MM.1S (cell line): ENCODE data around the gene AMACR.
A peak's percentile ranks its signal among the peaks of the same experiment; 100 is the strongest.

Experiments
- DNase-seq: peaks from one replicate; pipeline ENCODE4 v3.0.0-alpha.2; 2015
- H2AFZ ChIP-seq: fragments of 300-600 bp; sonication (generic); 2 replicates; pipeline ENCODE4 v1.6.0; 2016; ENCODE audit warnings: antibody characterized with exemption, low read length
- H3F3A ChIP-seq: fragments of 300-600 bp; sonication (generic); 2 replicates; pipeline ENCODE4 v1.6.1; 2016; ENCODE audit warnings: mild to moderate bottlenecking, antibody characterized with exemption, low read length, moderate library complexity, mixed read lengths; ENCODE audit not compliant: insufficient read depth
- H3K27ac ChIP-seq: fragments of 300-600 bp; sonication (generic); 2 replicates; pipeline ENCODE4 v1.5.1; 2016; ENCODE audit warnings: mild to moderate bottlenecking, low read length
- H3K27me3 ChIP-seq: fragments of 300-600 bp; sonication (generic); replicated peaks from 2 replicates; pipeline ENCODE4 v1.6.0; 2016; ENCODE audit warnings: low read length; ENCODE audit not compliant: insufficient read depth
- H3K36me3 ChIP-seq: fragments of 300-600 bp; sonication (generic); replicated peaks from 2 replicates; pipeline ENCODE4 v1.6.1; 2016; ENCODE audit warnings: mild to moderate bottlenecking, low read length, mixed read lengths; ENCODE audit not compliant: insufficient read depth
- H3K4me1 ChIP-seq: fragments of 300-600 bp; sonication (generic); 2 replicates; pipeline ENCODE4 v1.6.1; 2016; ENCODE audit warnings: low read length, mixed read lengths
- H3K4me2 ChIP-seq: fragments of 300-600 bp; sonication (generic); 2 replicates; pipeline ENCODE4 v1.6.0; 2016; ENCODE audit warnings: low read depth, low read length
- H3K4me3 ChIP-seq: fragments of 300-600 bp; sonication (generic); 2 replicates; pipeline ENCODE4 v1.5.1; 2016; ENCODE audit warnings: low read length, mixed read lengths
- H3K79me2 ChIP-seq: fragments of 300-600 bp; sonication (generic); 2 replicates; pipeline ENCODE4 v1.6.1; 2016; ENCODE audit warnings: mixed run types, low read length, mixed read lengths
- H3K9ac ChIP-seq: fragments of 300-600 bp; sonication (generic); 2 replicates; pipeline ENCODE4 v1.6.1; 2016; ENCODE audit warnings: low read length, mixed read lengths
- H3K9me2 ChIP-seq: fragments of 300-600 bp; sonication (generic); replicated peaks from 2 replicates; pipeline ENCODE4 v1.6.1; 2016; ENCODE audit warnings: mild to moderate bottlenecking, low read length, mixed read lengths; ENCODE audit not compliant: insufficient read depth
- H3K9me3 ChIP-seq: fragments of 300-600 bp; sonication (generic); replicated peaks from 2 replicates; pipeline ENCODE4 v1.6.1; 2016; ENCODE audit warnings: mild to moderate bottlenecking, low read length, mixed read lengths; ENCODE audit not compliant: insufficient read depth
- H4K20me1 ChIP-seq: fragments of 300-600 bp; sonication (generic); 2 replicates; pipeline ENCODE4 v1.6.1; 2016; ENCODE audit warnings: mild to moderate bottlenecking, low read length, moderate library complexity, mixed read lengths; ENCODE audit not compliant: insufficient read depth
- EZH2 ChIP-seq: fragments of 300-600 bp; sonication (generic); optimal IDR thresholded peaks from 2 replicates; pipeline ENCODE3; 2017; ENCODE audit warnings: low read depth, mild to moderate bottlenecking, antibody characterized with exemption, low read length, mixed read lengths
- EZH2phosphoT487 ChIP-seq: fragments of 300-600 bp; sonication (generic); IDR thresholded peaks from 2 replicates; pipeline ENCODE4 v1.6.1; 2018; ENCODE audit warnings: antibody characterized with exemption, low read length
- TF ChIP-seq, protein P1 (sequence below): fragments of 300-600 bp; sonication (generic); IDR thresholded peaks from 2 replicates; pipeline ENCODE4 v1.5.1; 2016; ENCODE audit warnings: antibody characterized with exemption, low read length, mixed read lengths

AMACR gene

DNA sequence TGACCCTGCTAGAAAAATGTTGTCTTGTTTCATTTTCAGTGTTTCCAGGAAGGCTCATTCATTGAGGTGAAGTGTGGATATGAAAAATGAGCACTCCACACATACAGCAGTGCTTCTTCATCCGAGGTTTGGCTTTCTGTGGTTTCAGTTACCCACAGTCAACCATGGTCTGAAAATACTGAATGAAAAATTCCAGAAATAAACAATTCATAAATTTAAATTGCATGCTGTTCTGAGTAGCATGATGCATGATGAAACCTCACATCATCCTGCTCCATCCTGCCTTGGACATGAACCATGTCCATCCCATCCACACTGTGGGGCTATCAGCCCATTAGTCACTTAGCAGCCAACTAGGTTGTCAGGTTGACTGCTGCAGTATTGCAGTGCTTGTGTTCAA lies 13.0 kb downstream of the AMACR start:
- 0 out of 2 replicates have a peak, but pooled peaks cover 2% of the 10 kb centered on the region for H3K36me3 ChIP-seq
- DNase-seq = peak; percentile 48
- peaks cover 9% of the 10 kb centered on the region for H3F3A ChIP-seq
- peaks cover 18% of the 10 kb centered on the region for H3K4me1 ChIP-seq
- peak overlapping the region; percentile 22; the same call in 1 of the 2 replicates for H3K27ac ChIP-seq
- no peak overlapping the region for H3K9ac ChIP-seq
- H3K4me2 ChIP-seq = peak overlapping the region; percentile 28
- H3K4me3 ChIP-seq = no peak overlapping the region
- no peaks in the 10 kb centered on the region for H4K20me1 ChIP-seq
- no peaks in the 10 kb centered on the region for H3K27me3 ChIP-seq
- no peaks in the 10 kb centered on the region for H3K79me2 ChIP-seq
- H2AFZ ChIP-seq = 0 out of 2 replicates have a peak overlapping the region, but pooled peaks have one; percentile 25
- no peak for TF ChIP-seq EZH2
- TF ChIP-seq, protein P1, sequence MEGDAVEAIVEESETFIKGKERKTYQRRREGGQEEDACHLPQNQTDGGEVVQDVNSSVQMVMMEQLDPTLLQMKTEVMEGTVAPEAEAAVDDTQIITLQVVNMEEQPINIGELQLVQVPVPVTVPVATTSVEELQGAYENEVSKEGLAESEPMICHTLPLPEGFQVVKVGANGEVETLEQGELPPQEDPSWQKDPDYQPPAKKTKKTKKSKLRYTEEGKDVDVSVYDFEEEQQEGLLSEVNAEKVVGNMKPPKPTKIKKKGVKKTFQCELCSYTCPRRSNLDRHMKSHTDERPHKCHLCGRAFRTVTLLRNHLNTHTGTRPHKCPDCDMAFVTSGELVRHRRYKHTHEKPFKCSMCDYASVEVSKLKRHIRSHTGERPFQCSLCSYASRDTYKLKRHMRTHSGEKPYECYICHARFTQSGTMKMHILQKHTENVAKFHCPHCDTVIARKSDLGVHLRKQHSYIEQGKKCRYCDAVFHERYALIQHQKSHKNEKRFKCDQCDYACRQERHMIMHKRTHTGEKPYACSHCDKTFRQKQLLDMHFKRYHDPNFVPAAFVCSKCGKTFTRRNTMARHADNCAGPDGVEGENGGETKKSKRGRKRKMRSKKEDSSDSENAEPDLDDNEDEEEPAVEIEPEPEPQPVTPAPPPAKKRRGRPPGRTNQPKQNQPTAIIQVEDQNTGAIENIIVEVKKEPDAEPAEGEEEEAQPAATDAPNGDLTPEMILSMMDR = peak; percentile 23
- no peak for TF ChIP-seq EZH2phosphoT487
- no peaks in the 10 kb centered on the region for H3K9me2 ChIP-seq
- no peaks in the 10 kb centered on the region for H3K9me3 ChIP-seq

DNA sequence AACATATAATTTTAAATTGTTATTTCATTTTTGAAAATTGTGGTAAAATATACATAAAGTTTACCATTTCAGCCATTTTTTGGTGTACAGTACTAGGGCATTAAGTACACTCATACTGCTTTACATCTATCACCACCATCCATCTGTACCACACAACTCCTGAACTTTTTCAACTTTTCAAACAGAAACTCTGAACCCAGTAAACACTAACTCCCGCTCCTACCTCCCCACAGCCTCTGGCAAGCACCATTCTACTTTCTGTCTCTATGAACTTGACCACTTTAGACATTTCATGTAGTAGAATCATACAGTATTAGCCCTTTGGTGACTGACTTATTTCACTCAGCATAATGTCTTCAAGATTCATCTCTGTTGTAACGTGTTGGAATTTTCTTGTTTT lies 15.0 kb downstream of the AMACR start:
- H3K4me1 ChIP-seq = peaks cover 18% of the 10 kb centered on the region
- no peak overlapping the region for H2AFZ ChIP-seq
- no peak overlapping the region for H3K4me3 ChIP-seq
- H3K79me2 ChIP-seq = no peaks in the 10 kb centered on the region
- H3F3A ChIP-seq = peaks cover 9% of the 10 kb centered on the region
- no peaks in the 10 kb centered on the region for H4K20me1 ChIP-seq
- H3K9me3 ChIP-seq = no peaks in the 10 kb centered on the region
- 0 out of 2 replicates have a peak, but pooled peaks cover 2% of the 10 kb centered on the region for H3K36me3 ChIP-seq
- H3K9ac ChIP-seq = no peak overlapping the region
- no peak for DNase-seq
- H3K27ac ChIP-seq = no peak overlapping the region
- H3K27me3 ChIP-seq = no peaks in the 10 kb centered on the region
- H3K4me2 ChIP-seq = no peak overlapping the region
- TF ChIP-seq, protein P1 = no peak
- TF ChIP-seq EZH2phosphoT487 (no peak), EZH2 (no peak)
- no peaks in the 10 kb centered on the region for H3K9me2 ChIP-seq

DNA sequence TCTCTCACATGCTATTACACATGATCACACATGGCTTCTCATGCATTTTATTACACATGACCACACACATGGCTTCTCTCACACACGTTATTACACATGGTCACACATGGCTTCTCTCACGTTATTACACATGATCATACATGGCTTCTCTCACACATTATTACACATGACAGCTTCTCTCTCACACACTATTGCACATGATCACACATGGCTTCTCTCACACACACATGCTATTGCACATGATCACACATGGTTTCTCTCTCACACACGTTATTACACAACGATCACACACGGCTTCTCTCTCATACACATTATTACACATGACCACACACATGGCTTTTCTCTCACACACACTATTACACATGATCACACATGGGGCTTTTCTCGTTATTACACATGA lies 22.4 kb downstream of the AMACR start:
- no peak overlapping the region for H3K4me2 ChIP-seq
- H3K27me3 ChIP-seq = no peaks in the 10 kb centered on the region
- no peak overlapping the region for H3K27ac ChIP-seq
- TF ChIP-seq EZH2phosphoT487 (no peak), EZH2 (no peak)
- TF ChIP-seq, protein P1 = no peak
- no peak overlapping the region for H2AFZ ChIP-seq
- H4K20me1 ChIP-seq = no peaks in the 10 kb centered on the region
- no peaks in the 10 kb centered on the region for H3K9me2 ChIP-seq
- no peak for DNase-seq
- H3K4me3 ChIP-seq = no peak overlapping the region
- H3K9me3 ChIP-seq = no peaks in the 10 kb centered on the region
- no peaks in the 10 kb centered on the region for H3K79me2 ChIP-seq
- H3K9ac ChIP-seq = no peak overlapping the region
- H3K36me3 ChIP-seq = no peaks in the 10 kb centered on the region
- H3K4me1 ChIP-seq = no peaks in the 10 kb centered on the region
- H3F3A ChIP-seq = no peaks in the 10 kb centered on the region
